Esophagus squamous epithelium (tissue), 5 donors: Measurements from ENCODE around the gene RESF1. TPM values are rescaled to one million over a fixed set of nuclear protein-coding genes. Genes with fewer than 3 reads are reported as not detected.
"Not testable (repeated sequence)": the region's sequence is repeated elsewhere in the genome, so short reads cannot be mapped to it uniquely, and the experiment has no call there.

Experiments used
- DNase-seq: peaks from one replicate; lab custom pipeline; 2025; lab: John Stamatoyannopoulos, UW
- H3K27ac ChIP-seq, 4 donors: fragments of 200-600 bp; sonication (generic); one replicate each; pipeline ENCODE4 v1.5.1; 2016 to 2019; ENCODE audit warnings: mild to moderate bottlenecking in 1 of 4
- H3K27me3 ChIP-seq, 4 donors: fragments of 200-600 bp; sonication (generic); 1 replicate in 3 of 4; 2 replicates in 1 of 4; pipeline versions ENCODE4 v1.5.1 to v1.6.0; 2017 to 2021; ENCODE audit warnings: antibody characterized with exemption in 1 of 4
- H3K36me3 ChIP-seq, 3 donors: fragments of 200-600 bp; sonication (generic); one replicate each; pipeline ENCODE4 v1.5.1; 2016 to 2019
- H3K4me1 ChIP-seq, 3 donors: fragments of 200-600 bp; sonication (generic); one replicate each; pipeline ENCODE4 v1.5.1; 2017 to 2019
- H3K4me3 ChIP-seq, 4 donors: fragments of 200-600 bp; sonication (generic); 1 replicate in 3 of 4; 2 replicates in 1 of 4; pipeline ENCODE4 v1.5.1; 2016 to 2019; ENCODE audit warnings: mild to moderate bottlenecking in 2 of 4, moderate library complexity in 1 of 4
- H3K9me3 ChIP-seq, 3 donors: fragments of 200-600 bp; sonication (generic); one replicate each; pipeline ENCODE4 v1.5.1; 2016 to 2019
- CTCF ChIP-seq, 6 experiments: fragments of 450-650 bp in 4 of 6; fragments of 200-600 bp in 2 of 6; sonication (generic) in 2 of 6; IDR thresholded peaks; one replicate each; pipeline ENCODE4 v1.5.1; 2016 to 2019; ENCODE audit warnings: antibody characterized with exemption in 6 of 6, mild to moderate bottlenecking in 4 of 6, moderate library complexity in 4 of 6
- POLR2A ChIP-seq, 4 donors: fragments of 450-650 bp; IDR thresholded peaks; one replicate each; pipeline ENCODE4 v1.6.1; 2017; ENCODE audit warnings: antibody characterized with exemption in 4 of 4, mild to moderate bottlenecking in 4 of 4, moderate library complexity in 3 of 4
- WGBS, 2 donors: methylation state at CpG; one replicate each; pipeline ENCODE4 v1.1.5; 2018; 5-methylcytosine and 5-hydroxymethylcytosine counted together
- intact Hi-C: fragments of 100-400 bp; cut with DNase I; formaldehyde crosslinking; loops from one replicate; pipeline ENCODE4 v1.15.0; 2022
- total RNA-seq, 4 donors: library from RNA; depleted of rRNA; stranded (reverse); fragments of >200 nt; gene quantifications; one replicate each; pipeline ENCODE4 v1.1.0, GENCODE V29; 2016
- donor health status: DM: yes; HTN: yes; CAD: no.

Gene RESF1
- total RNA-seq, 4 donors from 2014 or later = 25.5 to 54.2 (median 38.7) TPM

GRCh38 chr12:31947971-31948370, 11.2 kb upstream of the RESF1 start:
- Histone ChIP-seq H3K4me1 (no peaks in the 10 kb centered on the region), H3K4me3 (no peak overlapping the region), H3K27ac (no peak overlapping the region), H3K9me3 (peaks cover 0 to 9% (median 0%) of the 10 kb centered on the region in 3 donors), H3K36me3 (no peaks in the 10 kb centered on the region), H3K27me3 (no peaks in the 10 kb centered on the region)
- intact Hi-C loops = no loop called here
- 92 to 95% methylated on average over 4 to 6 of the region's 6 CpGs for WGBS, 2 donors
- TF ChIP-seq CTCF (IDR thresholded peaks at IDR 0.05) = no peak
- TF ChIP-seq POLR2A (IDR thresholded peaks at IDR 0.05) = no peak
- DNase-seq = no peak

GRCh38 chr12:31948697-31949359, 10.4 kb upstream of the RESF1 start:
- H3K9me3 ChIP-seq, DNase-seq, H3K4me1 ChIP-seq, H3K36me3 ChIP-seq, H3K27me3 ChIP-seq, H3K4me3 ChIP-seq, H3K27ac ChIP-seq, intact Hi-C loops: not testable (repeated sequence)
- WGBS, 2 donors = 59 to 82% methylated on average over 3 of the region's 3 CpGs

- no peak for DNase-seq
- no peaks in the 10 kb centered on the region for H3K36me3 ChIP-seq
- no peaks in the 10 kb centered on the region for H3K27me3 ChIP-seq
- no peak overlapping the region for H3K4me3 ChIP-seq
- H3K27ac ChIP-seq = no peak overlapping the region
- TF ChIP-seq POLR2A (IDR thresholded peaks at IDR 0.05) (no peak), CTCF (IDR thresholded peaks at IDR 0.05) (no peak)
- H3K4me1 ChIP-seq = no peaks in the 10 kb centered on the region
- WGBS, 2 donors = 78 to 88% methylated on average over 4 of the region's 4 CpGs
- H3K9me3 ChIP-seq = peaks cover 0 to 9% (median 0%) of the 10 kb centered on the region in 3 donors
- intact Hi-C loops = no loop called here
Observed at GRCh38 chr12:31950088-31950487, 9.1 kb upstream of the RESF1 start.

GRCh38 chr12:31950492-31950891, 8.7 kb upstream of the RESF1 start:
- no peaks in the 10 kb centered on the region for H3K27me3 ChIP-seq
- H3K9me3 ChIP-seq = peaks cover 0 to 9% (median 0%) of the 10 kb centered on the region in 3 donors
- TF ChIP-seq POLR2A (IDR thresholded peaks at IDR 0.05) (no peak), CTCF (IDR thresholded peaks at IDR 0.05) (no peak)
- no peaks in the 10 kb centered on the region for H3K4me1 ChIP-seq
- intact Hi-C loops = no loop called here
- DNase-seq = no peak
- no peak overlapping the region for H3K27ac ChIP-seq
- no peak overlapping the region for H3K4me3 ChIP-seq
- H3K36me3 ChIP-seq = no peaks in the 10 kb centered on the region

GRCh38 chr12:31951008-31951407, 8.2 kb upstream of the RESF1 start:
- TF ChIP-seq POLR2A (IDR thresholded peaks at IDR 0.05) = no peak
- no peak for TF ChIP-seq CTCF (IDR thresholded peaks at IDR 0.05)
- no peak for DNase-seq
- no peak overlapping the region for H3K27ac ChIP-seq
- intact Hi-C loops = no loop called here
- H3K9me3 ChIP-seq = peaks cover 0 to 9% (median 0%) of the 10 kb centered on the region in 3 donors
- 35 to 47% methylated on average over 4 of the region's 4 CpGs for WGBS, 2 donors
- no peaks in the 10 kb centered on the region for H3K4me1 ChIP-seq
- H3K36me3 ChIP-seq = no peaks in the 10 kb centered on the region
- H3K27me3 ChIP-seq = no peaks in the 10 kb centered on the region
- H3K4me3 ChIP-seq = no peak overlapping the region
